GM21529 (cell line): ENCODE data around the gene ZCCHC13.
A peak's percentile ranks its signal among the peaks of the same experiment; 100 is the strongest.
"Not testable (repeated sequence)": the region's sequence is repeated elsewhere in the genome, so short reads cannot be mapped to it uniquely, and the experiment has no call there.

Experiments
- ATAC-seq: cut with Tn5 transposase; IDR thresholded peaks from one replicate; pipeline ENCODE4 v1.9.1; 2021; ENCODE audit not compliant: unreplicated experiment

Gene ZCCHC13

DNA sequence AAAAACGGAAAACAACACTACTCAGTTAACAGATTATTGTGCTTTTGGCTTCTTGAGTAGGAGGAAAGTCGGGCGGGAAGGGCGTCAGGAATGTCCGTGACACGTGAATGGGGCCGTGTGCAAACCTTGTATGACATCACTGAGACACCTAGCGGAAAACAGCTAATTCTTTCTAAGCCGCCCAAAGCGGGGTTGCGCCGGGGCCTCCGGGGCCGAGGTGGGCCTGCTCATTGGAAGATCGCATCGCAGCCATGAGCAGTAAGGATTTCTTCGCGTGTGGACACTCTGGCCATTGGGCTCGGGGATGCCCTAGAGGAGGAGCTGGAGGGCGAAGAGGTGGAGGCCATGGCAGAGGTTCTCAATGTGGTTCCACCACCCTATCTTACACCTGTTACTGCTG is at the start of gene ZCCHC13:
TSS of gene ZCCHC13 (plus strand) at position 165 of the 400 bp plus-strand sequence. CDS start at position 252, 87 bp downstream.
- ATAC-seq, result no peak

DNA sequence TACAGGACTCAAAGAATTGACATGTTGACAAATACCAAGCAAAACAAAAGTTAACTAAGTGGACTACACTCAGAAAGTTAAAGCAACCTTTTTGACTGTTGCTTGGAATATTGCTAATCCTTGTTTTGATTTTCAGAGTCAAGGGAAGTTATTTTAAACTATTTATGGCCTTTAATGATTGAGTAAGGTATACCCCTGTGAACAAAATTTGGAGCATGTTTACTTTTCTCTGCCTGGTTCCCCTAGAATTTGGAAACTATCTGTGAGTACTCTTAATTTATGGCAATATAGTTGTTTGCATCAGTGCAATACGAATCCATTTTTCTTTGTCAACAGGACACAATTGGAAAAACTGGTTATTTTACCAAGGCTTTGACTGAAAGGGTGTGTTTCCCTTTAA is 45.9 kb upstream of the ZCCHC13 start:
- ATAC-seq, result not testable (repeated sequence)

DNA sequence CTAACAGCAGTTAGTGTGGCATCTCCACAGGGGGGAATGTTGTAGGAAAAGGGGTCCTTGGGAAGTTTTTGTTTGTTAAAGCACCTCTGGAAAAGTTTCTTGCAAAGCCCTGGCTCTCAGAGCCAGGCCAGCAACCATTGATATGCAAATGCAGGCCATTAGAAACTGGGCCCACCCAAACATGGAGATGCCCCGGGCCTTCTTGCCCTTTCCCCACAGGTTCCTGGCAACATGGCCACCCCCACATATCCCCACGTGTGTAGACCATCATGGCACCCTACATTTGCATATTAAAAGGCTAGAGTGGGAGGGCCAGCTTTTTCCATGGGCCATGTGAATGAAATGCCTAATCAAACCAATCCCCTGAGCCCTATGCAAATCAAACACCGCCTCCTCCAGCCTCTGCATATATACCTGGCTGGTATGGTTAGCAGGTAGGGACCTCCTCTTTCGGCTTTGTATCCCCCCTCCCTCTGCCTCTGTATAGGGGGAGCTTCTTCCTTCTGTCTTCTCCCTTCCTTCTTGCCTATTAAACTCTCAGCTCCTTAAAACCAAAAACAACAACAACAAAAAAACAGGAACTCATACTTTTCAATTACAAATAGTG is 44.0 kb upstream of the ZCCHC13 start:
- ATAC-seq, result no peak

DNA sequence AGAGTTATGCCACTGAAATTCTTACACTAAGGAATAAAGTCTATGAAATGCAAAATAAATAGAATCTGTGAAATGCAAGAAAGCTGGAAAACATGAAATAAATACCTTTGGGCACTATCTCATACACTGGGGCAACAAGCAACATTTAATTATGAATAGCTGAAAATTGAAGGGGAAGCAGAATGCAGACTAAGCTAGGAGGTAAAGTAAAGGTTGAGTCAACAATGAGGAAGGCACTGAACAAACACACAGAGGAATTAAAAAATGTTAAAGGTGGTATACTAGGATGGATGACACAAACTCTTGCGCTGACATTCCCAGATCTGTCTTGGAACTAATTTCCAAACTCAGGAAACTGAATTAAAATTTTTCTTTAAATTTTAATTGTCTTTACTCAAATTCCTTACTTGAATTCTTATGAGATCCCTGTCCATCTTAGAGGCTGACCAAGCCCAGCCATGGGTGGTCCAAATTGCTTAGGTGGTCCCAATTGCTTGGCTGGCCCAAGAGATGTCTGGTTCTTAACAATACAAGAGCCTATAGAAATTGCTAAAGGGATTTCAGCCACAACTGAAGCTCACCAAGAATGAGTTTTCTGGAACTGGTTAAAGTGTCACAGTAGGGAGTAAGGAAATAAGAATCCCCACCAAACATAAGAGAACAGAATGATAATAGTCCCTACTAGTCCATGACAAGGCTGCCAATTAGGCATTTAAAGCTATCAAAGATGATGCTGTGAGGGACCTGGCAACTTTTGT is 41.3 kb upstream of the ZCCHC13 start:
- no peak for ATAC-seq

DNA sequence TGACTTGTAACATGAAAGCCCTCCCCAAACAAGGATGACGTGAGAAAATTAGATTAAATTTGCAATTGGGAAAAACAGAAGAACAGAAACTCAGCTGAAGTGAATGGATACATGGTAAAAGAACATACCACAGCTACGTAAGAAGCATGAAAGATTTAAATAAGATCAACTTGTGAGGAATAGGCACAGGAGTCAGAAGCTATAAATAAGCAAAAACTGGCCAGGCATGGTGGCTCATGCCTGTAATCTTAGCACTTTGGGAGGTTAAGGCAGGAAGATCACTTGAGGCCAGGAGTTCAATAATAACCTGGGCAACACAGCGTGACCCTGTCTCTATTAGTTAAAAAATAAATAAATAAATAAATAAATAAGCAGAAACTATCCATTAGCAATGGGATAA is 33.6 kb upstream of the ZCCHC13 start:
- ATAC-seq, result no peak

DNA sequence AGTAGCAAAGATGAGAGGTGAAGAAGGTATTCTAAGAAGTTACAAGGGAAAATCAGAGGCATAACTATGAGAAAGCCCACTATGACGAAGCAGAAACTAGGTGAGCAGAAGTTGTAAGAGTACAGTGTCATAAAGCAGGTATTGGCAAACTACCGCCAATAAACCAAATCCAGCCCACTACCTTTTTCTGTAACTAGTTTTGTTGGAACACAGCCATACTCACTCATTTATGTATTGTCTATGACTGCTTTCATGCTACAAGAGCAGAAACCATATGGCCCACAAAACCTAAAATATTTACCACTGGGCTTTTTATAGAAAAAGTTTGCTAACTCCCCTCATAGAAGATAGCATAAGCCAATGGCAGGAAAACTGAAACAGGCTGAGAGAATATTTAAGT is 31.8 kb upstream of the ZCCHC13 start:
- peak; percentile 74 for ATAC-seq

DNA sequence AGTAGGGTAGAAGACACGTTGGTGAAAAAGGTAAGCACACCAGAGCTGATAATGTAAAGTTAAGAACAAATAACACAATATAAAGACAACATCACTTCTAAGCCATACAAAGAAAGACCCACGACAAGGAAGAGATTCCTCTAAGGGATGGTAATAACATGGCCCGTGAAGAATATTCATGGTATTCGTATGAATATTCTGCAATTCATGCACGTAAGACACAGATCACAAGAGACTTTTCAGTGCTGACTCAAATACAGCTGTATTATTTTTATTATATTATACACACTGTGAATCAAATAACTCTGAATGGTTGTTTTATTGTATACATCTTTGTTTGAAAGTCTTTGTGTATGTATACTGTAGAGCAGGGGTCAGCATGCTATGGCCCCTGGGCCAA is 29.5 kb upstream of the ZCCHC13 start:
- ATAC-seq, result no peak

DNA sequence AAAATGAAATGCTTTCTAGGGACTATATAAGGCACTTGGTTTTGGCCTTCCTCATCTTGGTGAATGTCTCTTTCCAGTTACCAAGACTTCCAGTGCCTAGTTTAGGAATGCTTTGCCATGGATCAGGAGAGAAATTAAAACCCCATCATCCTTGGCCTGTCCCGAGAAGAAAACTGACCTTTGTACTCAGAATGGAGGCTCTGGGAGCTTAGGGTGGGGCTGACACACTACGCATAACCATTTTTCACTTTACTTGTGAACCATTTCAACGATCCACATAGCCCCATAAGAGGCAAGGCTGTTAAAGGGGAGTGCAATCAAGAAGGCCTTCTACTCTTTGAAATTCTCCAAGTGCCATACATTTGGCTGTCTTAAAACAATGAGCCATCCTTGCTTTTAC is 26.7 kb upstream of the ZCCHC13 start:
- no peak for ATAC-seq

DNA sequence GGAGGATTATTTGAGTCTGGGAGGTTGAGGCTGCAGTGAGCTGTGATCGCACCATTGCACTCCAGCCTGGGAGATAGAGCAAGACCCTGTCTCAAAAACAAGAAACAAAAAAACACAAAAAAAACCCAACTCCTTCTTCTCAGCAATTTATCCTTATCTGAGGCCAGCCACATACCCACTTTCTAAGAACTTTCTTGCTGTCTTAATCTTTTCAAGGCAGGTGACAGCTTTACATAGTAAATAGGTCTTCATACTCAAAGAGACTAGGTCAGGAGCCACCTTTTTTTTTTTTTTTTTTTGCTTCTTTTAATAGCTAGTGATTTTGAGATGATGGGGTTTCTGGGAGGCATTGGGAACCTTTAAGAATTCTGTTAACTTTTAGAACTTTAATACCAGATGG is 26.1 kb upstream of the ZCCHC13 start:
- ATAC-seq, result no peak

DNA sequence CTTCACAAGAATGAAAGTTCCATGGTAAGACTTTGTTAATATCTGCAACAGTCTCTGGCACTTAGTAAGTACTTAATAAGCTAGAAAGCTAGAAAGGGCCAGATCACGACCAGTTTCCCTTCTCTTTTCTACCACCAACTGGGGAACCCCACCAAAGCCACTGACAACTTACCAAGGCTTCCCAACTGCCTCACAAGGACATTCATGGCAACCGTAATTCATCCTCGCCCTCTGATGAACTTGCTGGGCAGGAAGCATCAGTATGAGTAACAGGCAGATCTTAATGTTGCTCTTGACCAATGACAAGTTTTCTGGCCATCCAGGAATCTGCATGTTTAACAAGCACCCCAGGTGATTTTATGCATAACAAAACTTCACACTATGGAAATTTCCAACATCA is 23.2 kb upstream of the ZCCHC13 start:
- peak; percentile 74 for ATAC-seq

DNA sequence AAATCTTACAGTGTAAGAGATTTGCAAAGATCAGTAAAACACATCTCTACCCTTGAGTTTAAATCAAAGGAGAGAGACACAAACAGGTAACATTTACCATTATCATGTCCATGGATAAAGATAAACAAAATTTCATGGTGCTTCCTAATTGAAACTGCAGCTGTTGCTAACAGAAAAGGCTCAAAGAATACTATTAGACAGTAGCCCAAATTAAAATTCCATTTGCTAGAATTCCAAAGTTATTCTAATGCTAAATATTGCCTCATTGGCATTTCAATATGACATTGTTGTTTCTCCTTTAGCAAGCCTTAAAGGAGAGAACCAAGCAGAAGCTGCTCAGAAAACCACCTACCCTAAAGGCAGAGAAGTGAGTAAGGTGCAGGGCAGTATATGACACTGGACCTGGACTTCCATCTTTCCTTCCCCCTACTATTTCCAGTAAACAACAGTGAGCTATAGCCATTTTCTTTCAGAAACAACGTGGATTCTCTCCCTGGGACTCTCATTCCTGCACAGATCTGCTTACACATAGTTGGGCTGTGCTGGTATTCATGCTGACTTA is 19.5 kb upstream of the ZCCHC13 start:
- no peak for ATAC-seq

DNA sequence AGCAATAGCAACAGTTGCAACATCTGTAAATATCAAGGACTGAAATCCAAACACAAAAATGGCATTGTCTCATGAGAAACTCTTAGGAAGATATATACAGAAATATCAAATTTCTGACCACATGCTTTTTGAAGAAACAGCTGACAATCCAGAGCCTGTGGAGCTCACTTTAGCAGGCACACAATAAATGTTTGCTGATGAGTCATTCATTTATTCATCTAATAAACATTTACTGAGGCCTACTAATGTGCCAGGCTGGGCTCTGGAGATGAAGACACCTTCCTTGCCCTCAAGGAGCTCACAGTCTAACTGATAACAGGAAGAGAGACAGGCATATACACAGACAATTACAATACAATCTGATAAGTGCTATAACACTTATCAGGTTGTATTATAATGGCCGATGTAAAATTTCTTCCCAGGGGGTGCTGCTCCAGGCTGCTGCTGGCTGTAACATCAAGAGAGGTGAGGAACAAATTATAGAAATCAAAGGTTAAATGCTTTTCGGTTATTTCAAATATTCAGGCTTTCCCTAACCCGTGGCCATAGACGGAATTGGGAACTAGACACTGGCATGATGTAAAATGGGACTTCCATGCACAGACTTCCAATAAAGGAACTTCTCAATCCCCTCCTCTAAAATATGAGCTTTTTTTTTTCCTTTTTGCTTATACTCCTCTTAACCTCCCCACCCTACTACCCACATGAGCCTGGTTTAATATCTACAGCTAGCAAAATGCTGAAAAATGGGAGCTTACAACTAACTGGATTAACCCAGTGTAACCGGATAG is 16.8 kb upstream of the ZCCHC13 start:
- ATAC-seq, result no peak

DNA sequence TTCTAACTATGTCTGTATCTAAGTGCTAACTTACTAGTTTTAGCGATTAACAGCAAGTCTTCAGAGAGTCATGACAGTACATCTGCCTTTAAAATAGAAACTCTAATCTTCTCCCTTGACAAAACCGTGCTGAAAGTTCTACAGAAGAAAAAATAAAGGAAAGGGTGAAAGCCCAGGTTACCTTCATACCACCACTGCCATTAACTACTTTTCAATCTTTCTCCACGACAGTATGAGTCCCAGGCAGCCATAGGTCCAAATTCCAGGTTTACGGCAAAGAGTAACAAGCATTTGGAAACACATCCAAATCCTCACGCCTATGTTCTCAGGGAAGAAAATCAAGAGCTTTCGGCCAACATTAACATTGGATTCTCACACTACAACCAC is 12.4 kb upstream of the ZCCHC13 start:
- no peak for ATAC-seq

DNA sequence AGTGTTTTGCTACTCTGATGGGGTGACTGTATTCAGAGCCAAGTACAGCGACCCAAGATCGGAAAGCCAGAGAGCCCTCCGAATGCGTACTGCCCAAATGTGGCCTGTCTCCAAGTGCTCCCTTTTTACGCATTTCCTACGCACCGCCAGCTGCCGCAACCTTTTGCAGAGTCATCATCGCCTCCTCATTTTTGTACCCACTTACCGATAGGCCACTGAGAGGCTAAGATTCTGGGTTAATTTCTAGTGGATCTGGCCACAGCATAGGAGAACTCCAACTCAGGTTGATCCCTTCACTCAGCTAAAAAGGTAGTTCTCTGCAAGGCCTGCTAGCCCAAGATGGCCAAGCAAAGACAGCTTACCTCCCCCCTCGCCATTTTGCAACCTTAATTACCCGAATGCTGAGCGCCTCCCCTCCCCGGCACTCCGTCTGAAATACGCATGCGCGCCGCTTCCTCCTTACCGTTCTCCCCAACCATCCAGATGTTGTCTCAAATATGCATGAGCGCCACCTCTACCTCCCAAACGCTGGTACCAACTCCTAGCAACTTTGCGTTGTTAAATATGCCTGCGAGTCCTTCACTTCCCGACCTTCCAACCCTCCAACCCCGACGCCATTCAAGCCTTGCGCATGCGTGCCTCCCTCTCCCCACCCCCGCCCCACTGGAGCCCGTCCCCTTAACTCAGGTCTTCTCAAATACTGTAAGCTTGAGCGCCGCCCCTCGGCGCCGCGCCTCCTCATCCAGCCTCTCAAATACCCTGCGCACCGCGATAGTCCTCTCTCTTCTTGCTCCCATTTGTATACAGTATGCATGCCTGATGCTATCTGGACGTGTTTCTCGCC is 11.8 kb upstream of the ZCCHC13 start:
- peak; percentile 88 for ATAC-seq

DNA sequence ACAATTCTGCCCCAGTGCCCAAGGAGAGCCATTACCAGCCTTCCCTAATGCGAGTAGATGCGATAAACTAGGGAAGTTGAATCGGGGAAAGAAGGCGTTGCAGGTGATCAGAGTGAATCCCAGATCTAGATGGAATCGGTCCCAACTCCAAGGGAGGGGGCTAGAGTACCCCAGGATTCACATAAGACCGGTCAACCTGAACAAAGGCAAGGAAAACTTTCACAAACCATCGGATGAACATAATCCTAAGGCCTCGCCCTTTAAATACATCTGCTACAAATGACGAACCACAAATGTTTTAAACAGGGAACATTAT is 11.2 kb upstream of the ZCCHC13 start:
- ATAC-seq, result no peak

DNA sequence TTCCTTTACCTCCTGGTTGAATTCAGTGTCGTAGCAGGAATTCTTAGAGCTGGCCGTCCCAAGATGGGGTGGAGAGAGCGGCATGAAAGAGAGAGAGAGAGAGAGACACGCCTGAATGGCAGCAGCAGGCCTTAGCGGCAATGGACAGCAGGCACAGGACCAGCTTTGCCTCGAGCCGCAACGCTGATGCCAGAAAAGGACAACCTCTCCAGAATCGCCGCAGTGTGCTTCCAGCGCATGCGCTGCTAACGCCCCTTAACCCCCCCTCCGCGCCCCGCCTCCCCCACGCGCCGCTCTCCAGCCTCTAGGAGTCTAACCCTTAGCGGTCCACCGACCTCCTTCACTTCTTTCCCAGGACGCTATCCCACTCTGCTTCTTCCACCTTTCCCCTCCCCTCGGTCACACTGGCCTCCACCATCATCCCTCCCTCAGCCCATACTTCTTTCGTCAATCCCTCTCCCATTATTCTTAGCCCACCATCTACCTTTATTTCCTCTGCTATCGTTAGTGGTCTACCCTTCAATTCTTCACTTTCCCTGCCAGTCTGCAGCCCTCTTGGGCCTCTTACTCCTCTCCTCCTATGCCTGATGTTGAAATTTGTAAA is 10.5 kb upstream of the ZCCHC13 start:
- ATAC-seq, result peak; percentile 34

DNA sequence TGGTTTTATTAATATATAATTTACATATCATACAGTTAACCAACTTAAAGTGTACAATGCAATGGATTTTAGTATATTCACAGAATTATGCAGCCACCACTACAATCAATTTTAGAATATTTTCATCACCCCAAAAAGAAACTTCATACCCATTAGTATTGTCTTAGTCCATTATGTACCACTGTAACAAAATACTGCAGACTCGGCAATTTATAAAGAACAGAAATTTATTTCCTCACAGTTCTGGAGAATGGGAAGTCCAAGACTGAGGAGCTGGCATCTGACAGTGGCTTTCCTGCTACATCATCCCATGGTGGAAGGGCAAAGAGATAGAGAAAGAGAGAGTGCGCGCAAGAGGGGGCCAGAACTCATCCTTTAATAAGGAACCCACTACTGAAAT is 8.9 kb upstream of the ZCCHC13 start:
- ATAC-seq, result no peak

DNA sequence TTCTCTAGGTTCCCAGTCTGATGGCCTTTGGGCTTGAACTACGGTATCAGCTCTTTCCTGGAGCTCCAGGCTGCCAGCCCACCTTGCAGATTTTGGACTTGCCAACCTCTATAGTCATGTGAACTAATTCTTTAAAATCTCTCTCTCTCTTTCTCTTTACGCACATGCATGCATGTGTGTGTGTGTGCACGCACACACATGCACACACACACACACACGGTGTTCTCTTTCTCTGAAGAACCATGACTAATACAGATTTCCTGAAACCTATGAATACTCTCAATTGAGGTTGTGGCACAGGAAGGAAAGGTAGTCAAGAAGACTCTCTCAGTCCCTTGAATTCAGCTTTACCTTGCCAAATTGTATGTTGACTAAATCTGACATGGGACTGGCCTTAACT is 6.2 kb upstream of the ZCCHC13 start:
- no peak for ATAC-seq

DNA sequence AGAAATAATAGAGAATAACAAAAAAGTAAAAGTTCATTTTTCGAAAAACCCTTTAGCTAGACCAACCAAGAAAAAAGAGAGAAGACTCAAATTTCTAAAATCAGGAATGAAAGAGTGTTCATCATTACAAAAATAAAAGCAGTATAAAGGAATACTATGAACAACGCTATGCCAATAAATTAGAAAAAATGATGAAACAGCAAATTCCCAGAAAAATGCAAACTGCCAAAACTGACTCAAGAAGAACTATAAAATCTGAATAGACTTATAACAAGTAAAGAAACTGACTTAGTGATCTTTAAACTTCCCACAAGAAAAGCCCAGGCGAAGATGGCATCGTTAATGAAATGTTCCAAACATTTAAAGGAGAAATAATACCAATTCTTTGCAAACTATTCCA is 3.1 kb upstream of the ZCCHC13 start:
- ATAC-seq, result no peak

DNA sequence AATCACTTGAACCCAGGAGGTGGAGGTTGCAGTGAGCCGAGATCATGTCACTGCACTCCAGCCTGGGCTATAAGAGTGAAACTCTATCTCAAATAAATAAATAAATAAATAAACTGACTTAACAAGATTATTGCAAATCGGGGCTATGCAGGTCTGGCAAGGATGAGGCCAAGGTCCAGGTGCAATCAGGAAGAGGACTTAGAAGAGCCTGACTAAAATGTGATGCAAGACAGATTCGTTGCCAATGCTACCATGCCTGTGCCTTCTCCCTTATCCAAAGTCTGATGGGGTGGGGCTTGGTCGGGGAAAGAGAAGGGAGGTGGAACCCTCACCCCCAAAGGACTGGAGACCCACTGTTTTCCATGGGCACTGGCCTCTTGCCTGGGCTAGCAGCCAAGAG is 14.7 kb downstream of the ZCCHC13 start:
- no peak for ATAC-seq

DNA sequence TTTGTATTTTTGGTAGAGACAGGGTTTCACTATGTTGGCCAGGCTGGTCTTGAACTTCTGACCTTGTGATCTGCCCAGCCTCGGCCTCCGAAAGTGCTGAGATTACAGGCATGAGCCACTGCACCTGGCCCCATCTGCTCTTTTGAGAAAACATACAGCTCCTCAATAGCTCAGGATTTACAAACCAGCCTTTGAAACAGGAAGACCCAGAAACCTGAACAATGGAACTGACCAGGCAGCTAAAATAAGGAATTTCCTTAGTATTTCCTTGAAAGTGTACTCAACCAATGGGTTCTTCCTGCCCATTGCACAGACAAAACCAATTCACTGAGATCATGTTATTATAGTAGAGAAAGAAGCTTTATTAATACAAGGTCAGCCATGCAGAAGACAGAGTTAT is 15.3 kb downstream of the ZCCHC13 start:
- ATAC-seq, result not testable (repeated sequence)
